Measurements from ENCODE around the gene PCGF1. TPM values are rescaled to one million over a fixed set of nuclear protein-coding genes. Genes with fewer than 3 reads are reported as not detected.

The PCGF1 gene
- total and polyA plus RNA-seq, 9 of the 15 experiments (the other 6 are each of a cell fraction or from before 2014, with no cell fraction given) = 20.3 to 45.7 (median 29.3) TPM

- no peak for TF ChIP-seq BRF2 (IDR thresholded peaks at IDR 0.05; ENCODE audit: borderline replicate concordance, insufficient read depth, insufficient read length)
- TF ChIP-seq ZNF23 (CRISPR knock-in tag; IDR thresholded peaks at IDR 0.05) = no peak
- no peak for TF ChIP-seq HBP1 (CRISPR knock-in tag; IDR thresholded peaks at IDR 0.05)
- TF ChIP-seq PTRF (tag; IDR thresholded peaks at IDR 0.05) = no peak
- TF ChIP-seq CBFA2T3 (IDR thresholded peaks at IDR 0.05) = no peak
- TF ChIP-seq ZNF785 (CRISPR knock-in tag; IDR thresholded peaks at IDR 0.05) = no peak
- TF ChIP-seq TRIM25 (IDR thresholded peaks at IDR 0.05; ENCODE audit: borderline replicate concordance) = no peak
- TF ChIP-seq ELF4 (CRISPR knock-in tag; IDR thresholded peaks at IDR 0.05) = no peak
- TF ChIP-seq CHD1 (IDR thresholded peaks at IDR 0.05; ENCODE audit: low read length) = no peak
- no peak for TF ChIP-seq ZNF165 (CRISPR knock-in tag; IDR thresholded peaks at IDR 0.05; ENCODE audit: borderline replicate concordance)
- TF ChIP-seq GABPB2 (CRISPR knock-in tag; conservative IDR thresholded peaks at IDR 0.05) = no peak
- no peak for TF ChIP-seq ZNF830 (CRISPR knock-in tag; IDR thresholded peaks at IDR 0.05)
- TF ChIP-seq MYC (IDR thresholded peaks at IDR 0.05; ENCODE audit: low read depth, low read length) = peak; percentile 27; the same call in 1 of the 2 replicates
- TF ChIP-seq MYC (CRISPR knock-in tag; IDR thresholded peaks at IDR 0.05; ENCODE audit: borderline replicate concordance, low read depth) = no peak
- TF ChIP-seq CBX8 (IDR thresholded peaks at IDR 0.05; ENCODE audit: borderline replicate concordance, extremely low read depth, low read depth, low read length, poor library complexity, severe bottlenecking) = no peak
- TF ChIP-seq FOXO4 (CRISPR knock-in tag; IDR thresholded peaks at IDR 0.05) = no peak
- no peak for TF ChIP-seq ZBTB8A (IDR thresholded peaks at IDR 0.05; ENCODE audit: partially characterized antibody)
- no peak for TF ChIP-seq SFPQ (IDR thresholded peaks at IDR 0.05; ENCODE audit: low read depth, low read length)
- no peak for TF ChIP-seq HOXB6 (CRISPR knock-in tag; IDR thresholded peaks at IDR 0.05; ENCODE audit: borderline replicate concordance)
These were observed 46.7 kb upstream of the PCGF1 start, which contains the start of the genes DOK1 and LOXL3 (continued) for GRCh38 chr2:74553892-74554819.

All from K562 (cell line).